CD4-positive, CD25-positive, alpha-beta regulatory T cell (primary cell): ENCODE measurements around the gene ALG3. TPM values are rescaled to one million over a fixed set of nuclear protein-coding genes. Genes with fewer than 3 reads are reported as not detected.
"Not testable (repeated sequence)": the region's sequence is repeated elsewhere in the genome, so short reads cannot be mapped to it uniquely, and the experiment has no call there.

Source experiments
- ATAC-seq, 2 donors: fragments of 150-1000 bp; cut with Tn5 transposase; one replicate each; pipeline ENCODE4 v1.10.0; 2021; ENCODE audit warnings: low read depth in 2 of 2, moderate number of reproducible peaks in 2 of 2, moderate library complexity in 1 of 2
- DNase-seq, 3 donors: peaks; one replicate each; pipeline versions ENCODE4 v3.0.0 to v3.0.0-alpha.2; 2012 to 2022; ENCODE audit warnings: mixed read lengths in 1 of 3
- H3K27ac ChIP-seq: one replicate; pipeline ENCODE4 v1.7.0; 2013; ENCODE audit warnings: mild to moderate bottlenecking, low read length; ENCODE audit not compliant: insufficient read depth, poor library complexity, severe bottlenecking
- H3K27me3 ChIP-seq: one replicate; pipeline ENCODE4 v1.7.0; 2013; ENCODE audit warnings: low read length; ENCODE audit not compliant: control insufficient read depth, insufficient read depth
- H3K36me3 ChIP-seq: one replicate; pipeline ENCODE4 v1.7.0; 2013; ENCODE audit warnings: mild to moderate bottlenecking, low read length, moderate library complexity; ENCODE audit not compliant: control insufficient read depth, insufficient read depth
- H3K4me1 ChIP-seq: 2 replicates; pipeline ENCODE4 v1.7.0; 2013; ENCODE audit warnings: mild to moderate bottlenecking, low read length; ENCODE audit not compliant: insufficient read depth, control insufficient read depth, poor library complexity, severe bottlenecking
- H3K4me3 ChIP-seq: one replicate; pipeline ENCODE4 v1.7.0; 2013; ENCODE audit warnings: low read depth, mild to moderate bottlenecking, low read length, moderate library complexity
- H3K9me3 ChIP-seq, 2 experiments: 1 replicate in 1 of 2; 2 replicates in 1 of 2; pipeline ENCODE4 v1.7.0; 2013; ENCODE audit warnings: low read length in 2 of 2, mild to moderate bottlenecking in 1 of 2, moderate library complexity in 1 of 2; ENCODE audit not compliant: control insufficient read depth in 2 of 2
- H3K27ac Mint-ChIP-seq, 3 donors: one replicate each; pipeline ENCODE4 v1.8.0; 2020 to 2022; ENCODE audit warnings: mild to moderate bottlenecking in 3 of 3, mixed read lengths in 3 of 3, moderate library complexity in 2 of 3
- H3K27me3 Mint-ChIP-seq: one replicate; pipeline ENCODE4 v1.8.0; 2022; ENCODE audit warnings: mild to moderate bottlenecking, mixed read lengths
- H3K36me3 Mint-ChIP-seq: one replicate; pipeline ENCODE4 v1.8.0; 2020; ENCODE audit warnings: mixed read lengths
- H3K4me1 Mint-ChIP-seq, 4 donors: one replicate each; pipeline ENCODE4 v1.8.0; 2020 to 2022; ENCODE audit warnings: mixed read lengths in 4 of 4, mild to moderate bottlenecking in 1 of 4
- H3K4me3 Mint-ChIP-seq, 4 donors: one replicate each; pipeline ENCODE4 v1.8.0; 2020 to 2022; ENCODE audit warnings: mild to moderate bottlenecking in 4 of 4, mixed read lengths in 4 of 4, moderate library complexity in 3 of 4
- H3K9me3 Mint-ChIP-seq, 7 donors: one replicate each; pipeline ENCODE4 v1.8.0; 2020 to 2022; ENCODE audit warnings: mixed read lengths in 7 of 7, mild to moderate bottlenecking in 3 of 7, moderate library complexity in 2 of 7
- polyA plus RNA-seq, 4 donors: library from polyadenylated mRNA; unstranded; fragments of 300-500 nt; fragmentation: Illumina TruSeq; gene quantifications; one replicate each; pipeline ENCODE4 v1.2.3, GENCODE V29; 2021
- total RNA-seq: library from RNA; stranded (reverse); gene quantifications from one replicate; pipeline ENCODE4 v1.2.3, GENCODE V29; 2022

The ALG3 gene
- total and polyA plus RNA-seq, 5 donors from 2014 or later = 22.6 to 64.0 (median 55.0) TPM

GRCh38 chr3:184284696-184285095 is 35.9 kb upstream of the ALG3 start:
- H3K27me3 Mint-ChIP-seq = peaks cover 39% of the 10 kb centered on the region
- no peaks in the 10 kb centered on the region for H3K4me1 Mint-ChIP-seq
- no peak overlapping the region for H3K27ac ChIP-seq
- H3K27me3 ChIP-seq = peaks cover 7% of the 10 kb centered on the region
- no peaks in the 10 kb centered on the region for H3K36me3 ChIP-seq
- no peaks in the 10 kb centered on the region for H3K9me3 ChIP-seq
- DNase-seq (peak in 1 of 3 donors; percentile 41), ATAC-seq (no peak)
- H3K9me3 Mint-ChIP-seq = no peaks in the 10 kb centered on the region
- no peak overlapping the region for H3K27ac Mint-ChIP-seq
- H3K4me1 ChIP-seq = no peaks in the 10 kb centered on the region
- no peaks in the 10 kb centered on the region for H3K36me3 Mint-ChIP-seq
- H3K4me3 Mint-ChIP-seq = no peak overlapping the region
- no peak overlapping the region for H3K4me3 ChIP-seq

- Histone ChIP-seq H3K4me3 (no peak overlapping the region), H3K36me3 (no peaks in the 10 kb centered on the region), H3K27me3 (peaks cover 7% of the 10 kb centered on the region), H3K27ac (no peak overlapping the region), H3K4me1 (no peaks in the 10 kb centered on the region), H3K9me3 (no peaks in the 10 kb centered on the region)
- peaks cover 42% of the 10 kb centered on the region for H3K27me3 Mint-ChIP-seq
- no peak overlapping the region for H3K27ac Mint-ChIP-seq
- H3K4me1 Mint-ChIP-seq = no peaks in the 10 kb centered on the region
- H3K4me3 Mint-ChIP-seq = no peak overlapping the region
- no peaks in the 10 kb centered on the region for H3K9me3 Mint-ChIP-seq
- DNase-seq (no peak), ATAC-seq (no peak)
- H3K36me3 Mint-ChIP-seq = no peaks in the 10 kb centered on the region
Measured at GRCh38 chr3:184283681-184284080, 34.9 kb upstream of the ALG3 start.

- Mint-ChIP-seq H3K27me3 (peaks cover 44% of the 10 kb centered on the region), H3K4me3 (no peak overlapping the region), H3K4me1 (no peaks in the 10 kb centered on the region), H3K9me3 (no peaks in the 10 kb centered on the region), H3K36me3 (no peaks in the 10 kb centered on the region), H3K27ac (no peak overlapping the region)
- DNase-seq (no peak), ATAC-seq (no peak)
- no peak overlapping the region for H3K27ac ChIP-seq
- peaks cover 7% of the 10 kb centered on the region for H3K27me3 ChIP-seq
- no peaks in the 10 kb centered on the region for H3K9me3 ChIP-seq
- H3K4me1 ChIP-seq = no peaks in the 10 kb centered on the region
- H3K36me3 ChIP-seq = no peaks in the 10 kb centered on the region
- H3K4me3 ChIP-seq = no peak overlapping the region
Measured at GRCh38 chr3:184282941-184283340, 34.2 kb upstream of the ALG3 start.

- DNase-seq (no peak), ATAC-seq (no peak)
- Histone ChIP-seq H3K4me1 (no peaks in the 10 kb centered on the region), H3K36me3 (no peaks in the 10 kb centered on the region), H3K27ac (no peak overlapping the region), H3K4me3 (no peak overlapping the region), H3K9me3 (no peaks in the 10 kb centered on the region), H3K27me3 (peaks cover 18% of the 10 kb centered on the region)
- peaks cover 3% of the 10 kb centered on the region for H3K36me3 Mint-ChIP-seq
- H3K27me3 Mint-ChIP-seq = peaks cover 43% of the 10 kb centered on the region
- peaks cover 0 to 2% (median 0%) of the 10 kb centered on the region in 7 donors for H3K9me3 Mint-ChIP-seq
- H3K4me3 Mint-ChIP-seq = no peak overlapping the region
- peaks cover 0 to 7% (median 2%) of the 10 kb centered on the region in 4 donors for H3K4me1 Mint-ChIP-seq
- no peak overlapping the region for H3K27ac Mint-ChIP-seq
Measured at GRCh38 chr3:184277366-184277765, 28.6 kb upstream of the ALG3 start.

GRCh38 chr3:184275961-184276910 is 27.5 kb upstream of the ALG3 start, which contains the start of gene ECE2:
Gene ECE2 (plus strand): TSS chr3:184276022. CDS start chr3:184276154, 132 bp downstream.
- H3K9me3 Mint-ChIP-seq = peaks cover 0 to 3% (median 0%) of the 10 kb centered on the region in 7 donors
- H3K27ac Mint-ChIP-seq = no peak within 1 kb of the TSS
- DNase-seq (no peak), ATAC-seq (no peak)
- H3K4me3 Mint-ChIP-seq = peak within 1 kb of the TSS in 1 of 4 donors; percentile 59
- no peak within 1 kb of the TSS for H3K4me3 ChIP-seq
- no peaks in the 10 kb centered on the region for H3K36me3 ChIP-seq
- peaks cover 3% of the 10 kb centered on the region for H3K36me3 Mint-ChIP-seq
- peaks cover 48% of the 10 kb centered on the region for H3K27me3 Mint-ChIP-seq
- H3K27ac ChIP-seq = no peak within 1 kb of the TSS
- peaks cover 18% of the 10 kb centered on the region for H3K27me3 ChIP-seq
- no peaks in the 10 kb centered on the region for H3K9me3 ChIP-seq
- peaks cover 0 to 7% (median 2%) of the 10 kb centered on the region in 4 donors for H3K4me1 Mint-ChIP-seq
- H3K4me1 ChIP-seq = no peaks in the 10 kb centered on the region

GRCh38 chr3:184275381-184275701 is 26.6 kb upstream of the ALG3 start:
- Mint-ChIP-seq H3K4me3 (peak overlapping the region in 1 of 4 donors; percentile 59), H3K27ac (no peak overlapping the region), H3K36me3 (peaks cover 3% of the 10 kb centered on the region), H3K9me3 (peaks cover 0 to 3% (median 0%) of the 10 kb centered on the region in 7 donors), H3K27me3 (peaks cover 49% of the 10 kb centered on the region), H3K4me1 (peaks cover 0 to 7% (median 2%) of the 10 kb centered on the region in 4 donors)
- H3K27me3 ChIP-seq = peaks cover 18% of the 10 kb centered on the region
- ATAC-seq (no peak), DNase-seq (no peak)
- no peaks in the 10 kb centered on the region for H3K9me3 ChIP-seq
- H3K36me3 ChIP-seq = no peaks in the 10 kb centered on the region
- no peaks in the 10 kb centered on the region for H3K4me1 ChIP-seq
- no peak overlapping the region for H3K4me3 ChIP-seq
- no peak overlapping the region for H3K27ac ChIP-seq

GRCh38 chr3:184272269-184272668 is 23.5 kb upstream of the ALG3 start:
- H3K36me3 ChIP-seq = no peaks in the 10 kb centered on the region
- no peak overlapping the region for H3K27ac Mint-ChIP-seq
- ATAC-seq = no peak

GRCh38 chr3:184267249-184267648 is 18.5 kb upstream of the ALG3 start:
- peaks cover 67% of the 10 kb centered on the region for H3K27me3 Mint-ChIP-seq

More at GRCh38 chr3:184272269-184272668, 23.5 kb upstream of the ALG3 start:
- peaks cover 0 to 5% (median 0%) of the 10 kb centered on the region in 7 donors for H3K9me3 Mint-ChIP-seq
- no peak overlapping the region for H3K4me3 Mint-ChIP-seq
- Histone ChIP-seq H3K4me3 (no peak overlapping the region), H3K27ac (no peak overlapping the region), H3K27me3 (peaks cover 15% of the 10 kb centered on the region), H3K4me1 (no peaks in the 10 kb centered on the region), H3K9me3 (no peaks in the 10 kb centered on the region)
- peaks cover 55% of the 10 kb centered on the region for H3K27me3 Mint-ChIP-seq
- H3K4me1 Mint-ChIP-seq = peaks cover 0 to 7% (median 2%) of the 10 kb centered on the region in 4 donors
- DNase-seq = no peak
- H3K36me3 Mint-ChIP-seq = peaks cover 3% of the 10 kb centered on the region

More at GRCh38 chr3:184267249-184267648, 18.5 kb upstream of the ALG3 start:
- H3K9me3 ChIP-seq, H3K4me1 Mint-ChIP-seq, DNase-seq, ATAC-seq, H3K36me3 Mint-ChIP-seq, H3K27ac Mint-ChIP-seq, H3K4me3 ChIP-seq, H3K9me3 Mint-ChIP-seq, H3K27ac ChIP-seq, H3K4me1 ChIP-seq, H3K36me3 ChIP-seq, H3K27me3 ChIP-seq, H3K4me3 Mint-ChIP-seq: not testable (repeated sequence)
